Activated naive CD4-positive, alpha-beta T cell treated with anti-CD3 and anti-CD28 coated beads for 36 hours (primary cell): ENCODE measurements around the gene RABGAP1L. TPM values are rescaled to one million over a fixed set of nuclear protein-coding genes. Genes with fewer than 3 reads are reported as not detected.
"Not testable (repeated sequence)": the region's sequence is repeated elsewhere in the genome, so short reads cannot be mapped to it uniquely, and the experiment has no call there.

ENCODE experiments used
- CTCF ChIA-PET: fragments of 350-600 bp; sonication (Branson Sonifier 250); formaldehyde crosslinking; loops from one replicate; lab custom pipeline; 2021; ENCODE audit warnings: antibody characterized with exemption; lab: Charles Lee
- DNase-seq: peaks from one replicate; pipeline ENCODE4 v3.0.0-alpha.2; 2020
- H3K27ac Mint-ChIP-seq: one replicate; pipeline ENCODE4 v1.8.0; 2021; ENCODE audit warnings: mild to moderate bottlenecking, mixed read lengths
- H3K27me3 Mint-ChIP-seq: one replicate; pipeline ENCODE4 v1.8.0; 2021; ENCODE audit warnings: low read depth, mixed read lengths
- H3K36me3 Mint-ChIP-seq: one replicate; pipeline ENCODE4 v1.8.0; 2021; ENCODE audit warnings: low read depth, mixed read lengths
- H3K4me1 Mint-ChIP-seq: one replicate; pipeline ENCODE4 v1.8.0; 2021; ENCODE audit warnings: low read depth, mixed read lengths
- H3K4me3 Mint-ChIP-seq: one replicate; pipeline ENCODE4 v1.8.0; 2021; ENCODE audit warnings: mild to moderate bottlenecking, moderate library complexity, mixed read lengths
- H3K9me3 Mint-ChIP-seq: one replicate; pipeline ENCODE4 v1.8.0; 2021; ENCODE audit warnings: mixed read lengths
- intact Hi-C: fragments of 100-400 bp; cut with micrococcal nuclease; formaldehyde crosslinking; loops from one replicate; pipeline ENCODE4 v1.15.1; 2023
- total RNA-seq, 2 experiments: library from RNA; stranded (reverse); gene quantifications; one replicate each; pipeline ENCODE4 v1.2.3, GENCODE V29; 2021

The RABGAP1L gene
- total RNA-seq, 2 experiments from 2014 or later: 16.6 TPM

- CTCF ChIA-PET: not testable (repeated sequence)
These were observed 357.4 kb downstream of the RABGAP1L start for GRCh38 chr1:174516755-174517154.

GRCh38 chr1:174519844-174520243 is 360.5 kb downstream of the RABGAP1L start:
- H3K36me3 Mint-ChIP-seq: peaks cover 10% of the 10 kb centered on the region
- intact Hi-C loops: no loop called here
- H3K4me1 Mint-ChIP-seq: no peaks in the 10 kb centered on the region
- H3K27ac Mint-ChIP-seq: no peak overlapping the region
- DNase-seq: no peak
- H3K4me3 Mint-ChIP-seq: no peak overlapping the region
- no peaks in the 10 kb centered on the region for H3K27me3 Mint-ChIP-seq
- H3K9me3 Mint-ChIP-seq: peaks cover 10% of the 10 kb centered on the region
- CTCF ChIA-PET: no interaction called here

More at GRCh38 chr1:174516755-174517154, 357.4 kb downstream of the RABGAP1L start:
- DNase-seq, intact Hi-C loops, H3K9me3 Mint-ChIP-seq, H3K4me1 Mint-ChIP-seq, H3K27me3 Mint-ChIP-seq, H3K4me3 Mint-ChIP-seq, H3K27ac Mint-ChIP-seq, H3K36me3 Mint-ChIP-seq: not testable (repeated sequence)

- H3K36me3 Mint-ChIP-seq: peaks cover 20% of the 10 kb centered on the region
- H3K9me3 Mint-ChIP-seq: peaks cover 29% of the 10 kb centered on the region
- intact Hi-C loops: no loop called here
- no peak overlapping the region for H3K4me3 Mint-ChIP-seq
- H3K4me1 Mint-ChIP-seq: peaks cover 15% of the 10 kb centered on the region
- no peak overlapping the region for H3K27ac Mint-ChIP-seq
- CTCF ChIA-PET: no interaction called here
- no peak for DNase-seq
- no peaks in the 10 kb centered on the region for H3K27me3 Mint-ChIP-seq
These were observed 372.4 kb downstream of the RABGAP1L start for GRCh38 chr1:174531751-174532150.

GRCh38 chr1:174534789-174535188 is 375.5 kb downstream of the RABGAP1L start:
- no peak overlapping the region for H3K4me3 Mint-ChIP-seq
- H3K9me3 Mint-ChIP-seq: peaks cover 33% of the 10 kb centered on the region
- H3K4me1 Mint-ChIP-seq: no peaks in the 10 kb centered on the region
- peaks cover 17% of the 10 kb centered on the region for H3K36me3 Mint-ChIP-seq
- H3K27ac Mint-ChIP-seq: no peak overlapping the region
- intact Hi-C loops: no loop called here
- CTCF ChIA-PET: no interaction called here
- no peaks in the 10 kb centered on the region for H3K27me3 Mint-ChIP-seq
- DNase-seq: no peak

GRCh38 chr1:174535207-174535606 is 375.9 kb downstream of the RABGAP1L start:
- CTCF ChIA-PET: no interaction called here
- Mint-ChIP-seq H3K4me3 (no peak overlapping the region), H3K4me1 (no peaks in the 10 kb centered on the region), H3K36me3 (peaks cover 19% of the 10 kb centered on the region), H3K27ac (no peak overlapping the region), H3K27me3 (no peaks in the 10 kb centered on the region), H3K9me3 (peaks cover 35% of the 10 kb centered on the region)
- no peak for DNase-seq
- intact Hi-C loops: no loop called here

- H3K4me1 Mint-ChIP-seq, CTCF ChIA-PET, H3K27ac Mint-ChIP-seq, H3K27me3 Mint-ChIP-seq, DNase-seq, H3K4me3 Mint-ChIP-seq, intact Hi-C loops: not testable (repeated sequence)
- H3K9me3 Mint-ChIP-seq: peaks cover 32% of the 10 kb centered on the region
- peaks cover 45% of the 10 kb centered on the region for H3K36me3 Mint-ChIP-seq
These were observed 384.1 kb downstream of the RABGAP1L start for GRCh38 chr1:174543421-174543820.

DNA sequence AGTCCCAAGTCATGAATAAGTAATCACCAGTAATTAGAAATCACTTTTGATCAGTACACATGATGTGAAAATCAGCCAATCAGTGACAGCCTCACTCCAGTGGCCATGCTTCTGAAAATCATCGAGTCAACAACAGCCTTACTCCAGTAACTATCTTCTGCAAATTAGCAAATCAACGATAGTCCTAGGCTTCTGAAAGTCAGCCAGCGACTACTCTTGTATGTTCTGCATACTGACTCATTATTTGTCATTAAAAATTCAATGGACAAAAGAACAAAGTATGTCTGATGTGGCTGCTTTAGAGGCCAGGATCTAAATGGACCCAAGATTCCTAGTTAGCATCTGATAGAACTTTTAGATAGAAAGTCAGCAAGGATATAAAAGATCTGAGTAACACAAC is 391.0 kb downstream of the RABGAP1L start:
- no peak for DNase-seq
- Mint-ChIP-seq H3K36me3 (peaks cover 3% of the 10 kb centered on the region), H3K4me1 (no peaks in the 10 kb centered on the region), H3K4me3 (no peak overlapping the region), H3K9me3 (no peaks in the 10 kb centered on the region), H3K27ac (no peak overlapping the region), H3K27me3 (no peaks in the 10 kb centered on the region)
- CTCF ChIA-PET: no interaction called here
- intact Hi-C loops: no loop called here

- Mint-ChIP-seq H3K4me1 (no peaks in the 10 kb centered on the region), H3K9me3 (peaks cover 7% of the 10 kb centered on the region), H3K27me3 (no peaks in the 10 kb centered on the region), H3K27ac (no peak overlapping the region), H3K36me3 (peaks cover 3% of the 10 kb centered on the region), H3K4me3 (no peak overlapping the region)
- DNase-seq: no peak
- CTCF ChIA-PET: no interaction called here
- intact Hi-C loops: no loop called here
These were observed 397.1 kb downstream of the RABGAP1L start for GRCh38 chr1:174556392-174556791.

GRCh38 chr1:174568551-174568950 is 409.2 kb downstream of the RABGAP1L start:
- no peak overlapping the region for H3K27ac Mint-ChIP-seq
- H3K27me3 Mint-ChIP-seq: no peaks in the 10 kb centered on the region
- H3K9me3 Mint-ChIP-seq: no peaks in the 10 kb centered on the region
- no peaks in the 10 kb centered on the region for H3K4me1 Mint-ChIP-seq
- peaks cover 11% of the 10 kb centered on the region for H3K36me3 Mint-ChIP-seq
- intact Hi-C loops: no loop called here
- no peak overlapping the region for H3K4me3 Mint-ChIP-seq
- CTCF ChIA-PET: no interaction called here
- no peak for DNase-seq

- H3K4me1 Mint-ChIP-seq: no peaks in the 10 kb centered on the region
- intact Hi-C loops: no loop called here
- H3K9me3 Mint-ChIP-seq: peaks cover under 1% of the 10 kb centered on the region
- no peak overlapping the region for H3K4me3 Mint-ChIP-seq
- H3K36me3 Mint-ChIP-seq: peaks cover 11% of the 10 kb centered on the region
- H3K27me3 Mint-ChIP-seq: no peaks in the 10 kb centered on the region
- no peak overlapping the region for H3K27ac Mint-ChIP-seq
- CTCF ChIA-PET: no interaction called here
- DNase-seq: no peak
These were observed 409.9 kb downstream of the RABGAP1L start for GRCh38 chr1:174569240-174569639.

GRCh38 chr1:174572771-174573170 is 413.5 kb downstream of the RABGAP1L start:
- H3K4me1 Mint-ChIP-seq: no peaks in the 10 kb centered on the region
- intact Hi-C loops: no loop called here
- no peak for DNase-seq
- H3K9me3 Mint-ChIP-seq: peaks cover 15% of the 10 kb centered on the region
- peaks cover 23% of the 10 kb centered on the region for H3K36me3 Mint-ChIP-seq
- CTCF ChIA-PET: no interaction called here
- no peak overlapping the region for H3K4me3 Mint-ChIP-seq
- no peaks in the 10 kb centered on the region for H3K27me3 Mint-ChIP-seq
- no peak overlapping the region for H3K27ac Mint-ChIP-seq

GRCh38 chr1:174576120-174576519 is 416.8 kb downstream of the RABGAP1L start:
- intact Hi-C loops, H3K27ac Mint-ChIP-seq, H3K4me1 Mint-ChIP-seq, DNase-seq, H3K27me3 Mint-ChIP-seq, CTCF ChIA-PET, H3K4me3 Mint-ChIP-seq: not testable (repeated sequence)
- Mint-ChIP-seq H3K9me3 (peaks cover 24% of the 10 kb centered on the region), H3K36me3 (peaks cover 28% of the 10 kb centered on the region)

DNA sequence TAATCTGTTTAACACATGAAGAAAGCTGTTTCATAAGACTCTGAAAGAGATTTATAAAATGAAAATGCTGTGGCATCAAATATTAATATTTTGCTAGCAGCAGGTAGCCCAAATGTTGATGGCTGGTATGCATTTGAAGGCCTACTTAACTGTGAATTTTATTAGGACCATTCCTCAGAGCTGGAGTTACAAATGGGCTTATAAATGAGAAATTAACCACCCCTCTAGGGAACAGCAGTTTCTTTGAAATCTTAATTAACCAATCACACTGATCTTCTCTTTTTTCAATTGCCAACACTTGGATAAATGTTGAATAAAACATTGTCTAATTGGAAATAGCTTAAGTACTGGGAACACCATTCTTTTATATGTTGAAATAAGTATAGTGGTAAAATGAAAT is 418.4 kb downstream of the RABGAP1L start:
- intact Hi-C loops: no loop called here
- Mint-ChIP-seq H3K4me3 (no peak overlapping the region), H3K4me1 (no peaks in the 10 kb centered on the region), H3K27me3 (no peaks in the 10 kb centered on the region), H3K9me3 (peaks cover 24% of the 10 kb centered on the region), H3K27ac (no peak overlapping the region), H3K36me3 (peaks cover 25% of the 10 kb centered on the region)
- CTCF ChIA-PET: no interaction called here
- no peak for DNase-seq

- no peak for DNase-seq
- intact Hi-C loops: no loop called here
- peaks cover 17% of the 10 kb centered on the region for H3K9me3 Mint-ChIP-seq
- peaks cover 14% of the 10 kb centered on the region for H3K36me3 Mint-ChIP-seq
- H3K27me3 Mint-ChIP-seq: no peaks in the 10 kb centered on the region
- CTCF ChIA-PET: no interaction called here
- H3K4me1 Mint-ChIP-seq: no peaks in the 10 kb centered on the region
- no peak overlapping the region for H3K4me3 Mint-ChIP-seq
- H3K27ac Mint-ChIP-seq: no peak overlapping the region
These were observed 421.5 kb downstream of the RABGAP1L start for GRCh38 chr1:174580801-174581200.
